ENCODE results near the gene NXPE3.
"Not testable (repeated sequence)": the region's sequence is repeated elsewhere in the genome, so short reads cannot be mapped to it uniquely, and the experiment has no call there.

NXPE3 gene

DNA sequence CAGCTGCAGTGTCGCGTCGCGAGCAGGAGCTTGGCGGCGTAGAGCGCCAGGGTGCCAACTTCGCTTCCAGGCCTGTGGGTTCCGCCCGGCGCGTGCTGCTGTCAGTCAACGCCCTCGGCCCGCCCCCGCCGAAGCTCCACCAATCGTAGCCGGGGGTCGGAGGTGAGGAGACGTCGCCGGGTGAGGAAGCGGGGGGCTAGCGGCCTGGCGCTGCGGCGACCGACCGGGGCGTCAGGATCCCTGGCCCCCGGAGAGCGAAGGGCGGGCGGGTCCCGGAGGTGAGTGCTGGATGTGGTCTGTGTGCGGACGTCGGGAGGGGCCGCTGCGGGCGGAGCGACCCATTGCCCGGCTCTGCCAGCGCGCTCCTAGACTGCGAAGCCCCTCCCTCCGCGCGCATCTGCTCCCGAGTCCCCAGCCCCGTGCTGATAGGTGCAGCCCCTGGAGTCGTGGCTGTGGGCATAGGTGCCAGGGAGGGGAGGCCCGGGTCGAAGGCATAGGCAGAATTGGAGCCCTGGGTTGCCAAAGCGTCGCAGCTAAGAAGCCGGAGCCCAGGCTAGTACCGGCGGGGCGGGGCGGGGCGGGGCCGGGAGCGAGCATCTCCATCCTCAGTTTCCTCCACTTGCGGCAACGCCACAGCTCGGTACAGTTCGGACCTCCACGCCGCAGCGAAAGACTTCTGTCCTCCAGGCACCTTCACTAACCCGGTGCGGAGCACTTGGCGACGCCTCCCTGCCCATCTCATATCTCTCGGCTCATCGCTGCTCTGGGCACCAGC lies at the start of gene NXPE3:
Gene NXPE3, plus strand, starts transcription at position 165 of the 775 bp plus-strand sequence. CDS start 6,386 bp downstream, outside the sequence.
- peak; percentile 71 for DNase-seq (ENCODE audit: low spot score)

GRCh38 chr3:101729586-101729985 lies 49.4 kb upstream of the NXPE3 start:
- DNase-seq (ENCODE audit: low spot score), result no peak

- no peak for DNase-seq (ENCODE audit: low spot score)
Measured at GRCh38 chr3:101730839-101731238, 48.2 kb upstream of the NXPE3 start.

DNA sequence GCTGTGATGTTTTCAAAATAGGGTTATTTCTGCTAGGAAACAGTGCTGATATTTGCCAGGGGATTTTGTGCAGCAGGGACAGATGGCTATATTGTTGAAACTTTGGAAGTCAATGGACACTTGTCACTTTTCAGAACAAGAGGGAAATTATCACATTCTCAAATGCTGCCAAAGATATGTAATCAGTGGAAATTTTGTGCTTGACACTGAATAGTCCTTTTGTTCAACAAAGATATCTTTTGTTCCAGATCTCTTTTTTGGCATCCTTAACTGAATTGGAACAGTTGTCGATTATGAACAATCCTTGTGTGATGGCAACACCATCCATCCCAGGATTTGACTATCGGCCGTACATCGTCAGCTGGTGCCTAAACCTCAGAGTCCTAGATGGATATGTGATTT lies 46.8 kb upstream of the NXPE3 start:
- no peak for DNase-seq (ENCODE audit: low spot score)

- DNase-seq (ENCODE audit: low spot score), result no peak
Measured at GRCh38 chr3:101735833-101736232, 43.2 kb upstream of the NXPE3 start.

DNA sequence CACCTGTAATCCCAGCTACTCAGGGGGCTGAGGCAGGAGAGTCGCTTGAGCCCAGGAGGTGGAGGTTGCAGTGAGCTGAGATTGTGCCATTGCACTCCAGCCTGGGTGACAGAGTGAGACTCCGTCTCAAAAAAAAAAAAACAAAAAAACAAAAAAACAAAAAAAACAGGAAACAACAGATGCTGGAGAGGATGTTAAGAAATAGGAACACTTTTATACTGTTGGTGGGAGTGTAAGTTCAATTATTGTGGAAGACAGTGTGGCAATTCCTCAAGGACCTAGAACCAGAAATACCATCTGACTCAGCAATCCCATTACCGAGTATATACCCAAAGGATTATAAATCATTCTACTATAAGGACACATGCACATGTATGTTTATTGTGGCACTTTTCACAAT lies 37.1 kb upstream of the NXPE3 start:
- not testable (repeated sequence) for DNase-seq (ENCODE audit: low spot score)

DNA sequence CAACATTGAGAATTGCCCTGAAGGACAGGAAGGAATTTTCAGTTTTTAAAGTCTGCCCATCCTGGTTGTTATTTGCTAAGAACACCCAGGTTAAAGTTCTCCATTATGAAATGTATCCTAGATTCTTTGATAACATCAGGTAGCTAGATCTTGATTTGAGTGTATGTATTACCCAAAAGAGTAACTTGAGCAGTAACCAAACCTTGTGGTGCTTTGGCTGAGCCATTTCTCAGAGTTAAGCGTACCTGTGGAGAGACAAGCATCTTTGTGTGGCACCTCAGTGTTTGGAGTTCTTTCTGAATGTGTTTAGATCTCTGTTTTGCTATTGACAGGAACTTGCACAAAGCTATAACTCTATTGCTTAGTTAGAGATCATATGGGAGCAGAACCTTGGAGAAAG lies 34.2 kb upstream of the NXPE3 start:
- DNase-seq (ENCODE audit: low spot score), result no peak

GRCh38 chr3:101745934-101746333 lies 33.1 kb upstream of the NXPE3 start:
- not testable (repeated sequence) for DNase-seq (ENCODE audit: low spot score)

- DNase-seq (ENCODE audit: low spot score), result not testable (repeated sequence)
Measured at GRCh38 chr3:101753386-101754113, 25.5 kb upstream of the NXPE3 start.

DNA sequence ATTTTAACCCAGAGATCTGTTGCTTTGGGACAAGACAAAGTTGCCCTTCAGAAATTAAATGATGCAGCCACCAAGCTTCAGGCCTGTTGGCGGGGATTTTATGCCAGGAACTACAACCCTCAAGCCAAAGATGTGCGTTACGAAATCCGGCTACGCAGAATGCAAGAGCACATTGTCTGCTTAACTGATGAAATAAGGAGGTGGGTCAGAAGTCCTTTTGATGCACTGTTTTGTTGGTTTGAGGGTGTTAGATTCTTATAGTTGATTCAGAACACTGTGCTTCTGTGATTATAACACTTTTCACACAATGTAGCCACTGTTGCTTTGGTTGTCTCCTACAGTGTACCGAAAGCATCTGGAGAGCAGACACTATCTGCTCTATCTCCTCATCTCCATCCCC lies 20.8 kb upstream of the NXPE3 start:
- DNase-seq (ENCODE audit: low spot score), result no peak

GRCh38 chr3:101762041-101762646 lies 16.9 kb upstream of the NXPE3 start:
- no peak for DNase-seq (ENCODE audit: low spot score)

GRCh38 chr3:101777745-101778281 lies 1.2 kb upstream of the NXPE3 start:
- not testable (repeated sequence) for DNase-seq (ENCODE audit: low spot score)

- DNase-seq (ENCODE audit: low spot score), result no peak
Measured at GRCh38 chr3:101778385-101779046, 495 bp upstream of the NXPE3 start.

GRCh38 chr3:101779822-101780381 lies 891 bp downstream of the NXPE3 start:
- no peak for DNase-seq (ENCODE audit: low spot score)

DNA sequence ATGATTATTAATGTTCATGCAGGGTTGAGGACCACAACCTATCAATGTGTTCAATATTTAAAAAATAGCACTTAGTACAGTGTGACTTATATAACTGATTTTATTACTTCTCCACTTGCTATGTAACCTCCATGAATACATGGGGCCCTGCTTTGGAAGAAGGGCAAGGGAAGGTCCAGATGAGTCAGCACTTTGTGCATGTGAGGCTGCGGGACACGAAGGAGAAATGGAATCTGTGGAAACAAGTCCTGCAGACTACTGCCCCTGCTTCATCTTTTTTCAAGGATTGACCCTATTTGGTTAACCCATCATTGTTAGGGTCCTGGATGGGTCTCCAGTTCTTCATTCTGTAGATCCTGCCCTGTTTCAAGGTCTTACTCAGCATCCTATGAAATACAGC lies 1.6 kb downstream of the NXPE3 start:
- no peak for DNase-seq (ENCODE audit: low spot score)

- DNase-seq (ENCODE audit: low spot score), result no peak
Measured at GRCh38 chr3:101781166-101781565, 2.2 kb downstream of the NXPE3 start.

GRCh38 chr3:101784855-101785613 lies 6.0 kb downstream of the NXPE3 start:
- no peak for DNase-seq (ENCODE audit: low spot score)

GRCh38 chr3:101791778-101792177 lies 12.8 kb downstream of the NXPE3 start:
- no peak for DNase-seq (ENCODE audit: low spot score)

DNA sequence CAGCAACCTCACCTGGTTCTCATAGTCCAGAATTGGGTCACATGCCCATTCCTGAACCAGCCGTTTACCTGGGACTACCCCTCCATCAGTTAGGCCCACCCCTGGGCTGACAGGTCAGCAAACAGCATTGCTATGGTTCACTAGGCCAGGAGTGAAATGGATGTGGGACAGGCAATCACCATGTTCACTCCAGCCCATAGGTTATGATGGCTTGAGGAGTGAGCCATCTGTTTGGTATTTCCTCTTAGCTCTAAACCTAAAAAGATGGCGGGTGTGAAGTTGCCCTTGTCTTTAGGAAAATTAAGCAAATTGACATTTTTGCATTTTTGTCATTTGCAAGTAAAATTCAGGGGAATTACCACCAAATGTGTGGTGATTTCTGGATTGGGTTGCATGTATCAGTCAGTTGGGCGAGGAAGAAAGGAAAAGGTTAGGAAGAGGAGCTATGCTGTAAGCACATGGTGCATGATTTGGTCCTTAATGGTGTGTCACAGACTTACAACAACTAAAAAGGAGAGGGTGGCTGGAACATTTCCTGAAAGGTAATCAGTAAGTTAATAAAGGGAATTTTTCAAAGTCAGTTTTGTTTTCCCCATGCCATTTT lies 17.2 kb downstream of the NXPE3 start:
- no peak for DNase-seq (ENCODE audit: low spot score)

DNA sequence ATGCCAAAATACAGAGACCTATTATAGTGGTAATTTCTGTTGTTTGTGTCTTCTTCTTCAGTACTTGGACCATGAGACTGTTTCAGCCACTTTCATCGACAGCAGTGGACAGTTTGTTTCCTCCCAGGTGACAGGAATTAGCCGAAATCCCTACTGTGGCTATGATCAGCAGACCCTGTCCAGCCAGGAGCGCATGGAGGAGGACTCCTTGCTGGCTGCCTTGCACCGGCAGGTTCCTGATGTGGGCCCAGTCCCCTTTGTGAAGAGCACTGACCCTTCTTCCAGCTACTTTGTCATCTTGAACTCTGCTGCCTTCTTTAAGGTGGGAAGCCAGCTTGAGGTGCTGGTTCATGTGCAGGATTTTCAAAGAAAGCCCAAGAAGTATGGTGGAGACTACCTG lies 22.2 kb downstream of the NXPE3 start:
- no peak for DNase-seq (ENCODE audit: low spot score)

DNA sequence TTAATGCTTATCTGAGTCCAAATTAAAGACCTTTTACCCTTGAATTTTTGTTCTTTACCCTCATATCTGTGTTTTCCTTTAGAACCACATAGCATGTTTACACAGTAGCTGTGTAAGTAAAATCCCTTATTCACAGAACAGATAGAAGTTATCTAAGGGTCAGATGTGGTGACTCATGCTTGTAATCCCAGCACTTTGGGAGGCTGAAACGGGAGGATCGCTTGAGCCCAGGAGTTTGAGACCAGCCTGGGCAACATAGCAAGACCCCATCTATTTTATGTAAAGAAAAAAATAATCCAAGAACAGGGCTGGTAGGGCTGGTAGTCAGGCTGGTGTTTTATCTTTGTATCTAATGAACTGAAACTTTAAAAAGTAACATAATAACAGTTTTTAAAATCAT lies 23.2 kb downstream of the NXPE3 start:
- DNase-seq (ENCODE audit: low spot score), result no peak

Measured in hematopoietic multipotent progenitor cell treated with erythropoietin and hydrocortisone succinate and interleukin-3 and kit ligand, for 17 days (in vitro differentiated cells).